Measurements from ENCODE around the gene MCTP1. TPM values are rescaled to one million over a fixed set of nuclear protein-coding genes. Genes with fewer than 3 reads are reported as not detected.

MCTP1 gene
- total and polyA plus RNA-seq, 3 experiments from 2014 or later = 0.51 to 0.92 (median 0.55) TPM

GRCh38 chr5:95241635-95242034 is 43.3 kb downstream of the MCTP1 start:
- Histone ChIP-seq H3K27ac (ENCODE audit: low read depth, low read length) (no peak overlapping the region), H3K9me3 (ENCODE audit: low read length) (no peaks in the 10 kb centered on the region), H3K4me1 (ENCODE audit: insufficient read depth, low read length) (no peaks in the 10 kb centered on the region), H3K4me3 (ENCODE audit: low read length) (no peak overlapping the region), H3K27me3 (ENCODE audit: insufficient read depth, low read length, poor library complexity, severe bottlenecking) (no peaks in the 10 kb centered on the region), H3K36me3 (ENCODE audit: insufficient read depth, low read length) (no peaks in the 10 kb centered on the region)
- Mint-ChIP-seq H3K27ac (no peak overlapping the region), H3K27me3 (peaks cover 0 to 3% of the 10 kb centered on the region in 2 donors), H3K4me3 (no peak overlapping the region), H3K9me3 (peaks cover 0 to 4% (median 2%) of the 10 kb centered on the region in 5 donors), H3K36me3 (no peaks in the 10 kb centered on the region), H3K4me1 (no peaks in the 10 kb centered on the region)
- DNase-seq = no peak
- POLR2A ChIA-PET = no interaction called here
- CTCF ChIA-PET = no interaction called here

GRCh38 chr5:95241161-95241560 is 43.7 kb downstream of the MCTP1 start:
- Mint-ChIP-seq H3K27me3 (peaks cover 0 to 3% of the 10 kb centered on the region in 2 donors), H3K9me3 (peaks cover 0 to 6% (median 2%) of the 10 kb centered on the region in 5 donors), H3K36me3 (no peaks in the 10 kb centered on the region), H3K4me3 (no peak overlapping the region), H3K27ac (no peak overlapping the region), H3K4me1 (no peaks in the 10 kb centered on the region)
- Histone ChIP-seq H3K4me3 (ENCODE audit: low read length) (no peak overlapping the region), H3K27ac (ENCODE audit: low read depth, low read length) (no peak overlapping the region), H3K4me1 (ENCODE audit: insufficient read depth, low read length) (no peaks in the 10 kb centered on the region), H3K27me3 (ENCODE audit: insufficient read depth, low read length, poor library complexity, severe bottlenecking) (no peaks in the 10 kb centered on the region), H3K36me3 (ENCODE audit: insufficient read depth, low read length) (no peaks in the 10 kb centered on the region), H3K9me3 (ENCODE audit: low read length) (no peaks in the 10 kb centered on the region)
- no peak for DNase-seq
- CTCF ChIA-PET = no interaction called here
- POLR2A ChIA-PET = no interaction called here

GRCh38 chr5:95238560-95239325 is 46.2 kb downstream of the MCTP1 start:
- Mint-ChIP-seq H3K27ac (no peak overlapping the region), H3K9me3 (peaks cover 0 to 6% (median 2%) of the 10 kb centered on the region in 5 donors), H3K4me1 (no peaks in the 10 kb centered on the region), H3K27me3 (peaks cover 0 to 3% of the 10 kb centered on the region in 2 donors), H3K4me3 (no peak overlapping the region), H3K36me3 (no peaks in the 10 kb centered on the region)
- POLR2A ChIA-PET = no interaction called here
- no peaks in the 10 kb centered on the region for H3K4me1 ChIP-seq (ENCODE audit: insufficient read depth, low read length)
- H3K27me3 ChIP-seq (ENCODE audit: insufficient read depth, low read length, poor library complexity, severe bottlenecking) = no peaks in the 10 kb centered on the region
- H3K27ac ChIP-seq (ENCODE audit: low read depth, low read length) = no peak overlapping the region
- H3K9me3 ChIP-seq (ENCODE audit: low read length) = no peaks in the 10 kb centered on the region
- H3K36me3 ChIP-seq (ENCODE audit: insufficient read depth, low read length) = no peaks in the 10 kb centered on the region
- CTCF ChIA-PET = no interaction called here
- no peak overlapping the region for H3K4me3 ChIP-seq (ENCODE audit: low read length)
- DNase-seq = no peak

GRCh38 chr5:95237324-95237723 is 47.6 kb downstream of the MCTP1 start:
- POLR2A ChIA-PET = no interaction called here
- Histone ChIP-seq H3K9me3 (ENCODE audit: low read length) (no peaks in the 10 kb centered on the region), H3K36me3 (ENCODE audit: insufficient read depth, low read length) (no peaks in the 10 kb centered on the region), H3K4me3 (ENCODE audit: low read length) (no peak overlapping the region), H3K4me1 (ENCODE audit: insufficient read depth, low read length) (no peaks in the 10 kb centered on the region), H3K27me3 (ENCODE audit: insufficient read depth, low read length, poor library complexity, severe bottlenecking) (no peaks in the 10 kb centered on the region), H3K27ac (ENCODE audit: low read depth, low read length) (no peak overlapping the region)
- H3K36me3 Mint-ChIP-seq = no peaks in the 10 kb centered on the region
- H3K9me3 Mint-ChIP-seq = peaks cover 0 to 3% (median 2%) of the 10 kb centered on the region in 5 donors
- H3K4me3 Mint-ChIP-seq = no peak overlapping the region
- CTCF ChIA-PET = no interaction called here
- no peak overlapping the region for H3K27ac Mint-ChIP-seq
- DNase-seq = no peak
- H3K4me1 Mint-ChIP-seq = no peaks in the 10 kb centered on the region
- peaks cover 0 to 3% of the 10 kb centered on the region in 2 donors for H3K27me3 Mint-ChIP-seq

- Mint-ChIP-seq H3K4me1 (no peaks in the 10 kb centered on the region), H3K4me3 (no peak overlapping the region), H3K27ac (no peak overlapping the region), H3K9me3 (peaks cover 5 to 11% (median 6%) of the 10 kb centered on the region in 5 donors), H3K36me3 (no peaks in the 10 kb centered on the region), H3K27me3 (peaks cover 0 to 3% of the 10 kb centered on the region in 2 donors)
- Histone ChIP-seq H3K9me3 (ENCODE audit: low read length) (no peaks in the 10 kb centered on the region), H3K36me3 (ENCODE audit: insufficient read depth, low read length) (no peaks in the 10 kb centered on the region), H3K27me3 (ENCODE audit: insufficient read depth, low read length, poor library complexity, severe bottlenecking) (no peaks in the 10 kb centered on the region), H3K4me1 (ENCODE audit: insufficient read depth, low read length) (no peaks in the 10 kb centered on the region), H3K4me3 (ENCODE audit: low read length) (no peak overlapping the region), H3K27ac (ENCODE audit: low read depth, low read length) (no peak overlapping the region)
- CTCF ChIA-PET = no interaction called here
- DNase-seq = no peak
- POLR2A ChIA-PET = no interaction called here
Observed at GRCh38 chr5:95235439-95235982, 49.4 kb downstream of the MCTP1 start.

GRCh38 chr5:95229646-95230045 is 55.2 kb downstream of the MCTP1 start:
- no peaks in the 10 kb centered on the region for H3K36me3 ChIP-seq (ENCODE audit: insufficient read depth, low read length)
- ChIA-PET CTCF (no interaction called here), POLR2A (no interaction called here)
- H3K27ac Mint-ChIP-seq = no peak overlapping the region
- H3K27me3 Mint-ChIP-seq = peaks cover 0 to 4% of the 10 kb centered on the region in 2 donors
- H3K27me3 ChIP-seq (ENCODE audit: insufficient read depth, low read length, poor library complexity, severe bottlenecking) = no peaks in the 10 kb centered on the region
- no peak overlapping the region for H3K4me3 ChIP-seq (ENCODE audit: low read length)
- H3K4me3 Mint-ChIP-seq = no peak overlapping the region
- no peak overlapping the region for H3K27ac ChIP-seq (ENCODE audit: low read depth, low read length)
- H3K36me3 Mint-ChIP-seq = no peaks in the 10 kb centered on the region
- H3K9me3 ChIP-seq (ENCODE audit: low read length) = no peaks in the 10 kb centered on the region
- no peaks in the 10 kb centered on the region for H3K4me1 Mint-ChIP-seq
- no peak for DNase-seq
- peaks cover 5 to 10% (median 7%) of the 10 kb centered on the region in 5 donors for H3K9me3 Mint-ChIP-seq
- no peaks in the 10 kb centered on the region for H3K4me1 ChIP-seq (ENCODE audit: insufficient read depth, low read length)

- Histone ChIP-seq H3K4me3 (ENCODE audit: low read length) (no peak overlapping the region), H3K4me1 (ENCODE audit: insufficient read depth, low read length) (no peaks in the 10 kb centered on the region), H3K36me3 (ENCODE audit: insufficient read depth, low read length) (no peaks in the 10 kb centered on the region), H3K27me3 (ENCODE audit: insufficient read depth, low read length, poor library complexity, severe bottlenecking) (no peaks in the 10 kb centered on the region), H3K27ac (ENCODE audit: low read depth, low read length) (no peak overlapping the region), H3K9me3 (ENCODE audit: low read length) (no peaks in the 10 kb centered on the region)
- peaks cover 0 to 3% of the 10 kb centered on the region in 2 donors for H3K27me3 Mint-ChIP-seq
- no peak for DNase-seq
- POLR2A ChIA-PET = no interaction called here
- no peak overlapping the region for H3K27ac Mint-ChIP-seq
- H3K9me3 Mint-ChIP-seq = peaks cover 0 to 3% (median 0%) of the 10 kb centered on the region in 5 donors
- CTCF ChIA-PET = no interaction called here
- H3K4me1 Mint-ChIP-seq = no peaks in the 10 kb centered on the region
- H3K36me3 Mint-ChIP-seq = no peaks in the 10 kb centered on the region
- H3K4me3 Mint-ChIP-seq = no peak overlapping the region
Observed at GRCh38 chr5:95224701-95225459, 60.0 kb downstream of the MCTP1 start.

GRCh38 chr5:95223566-95224258 is 61.2 kb downstream of the MCTP1 start:
- CTCF ChIA-PET = no interaction called here
- no peak overlapping the region for H3K27ac Mint-ChIP-seq

More at GRCh38 chr5:95223566-95224258, 61.2 kb downstream of the MCTP1 start:
- Mint-ChIP-seq H3K9me3 (peaks cover 0 to 3% (median 0%) of the 10 kb centered on the region in 5 donors), H3K4me1 (no peaks in the 10 kb centered on the region), H3K4me3 (no peak overlapping the region), H3K36me3 (no peaks in the 10 kb centered on the region), H3K27me3 (peaks cover 0 to 2% of the 10 kb centered on the region in 2 donors)
- Histone ChIP-seq H3K9me3 (ENCODE audit: low read length) (no peaks in the 10 kb centered on the region), H3K27me3 (ENCODE audit: insufficient read depth, low read length, poor library complexity, severe bottlenecking) (no peaks in the 10 kb centered on the region), H3K4me3 (ENCODE audit: low read length) (no peak overlapping the region), H3K36me3 (ENCODE audit: insufficient read depth, low read length) (no peaks in the 10 kb centered on the region), H3K27ac (ENCODE audit: low read depth, low read length) (no peak overlapping the region), H3K4me1 (ENCODE audit: insufficient read depth, low read length) (no peaks in the 10 kb centered on the region)
- no peak for DNase-seq
- POLR2A ChIA-PET = no interaction called here

All from CD8-positive, alpha-beta memory T cell (primary cell).